HepG2 (cell line): ENCODE results near the gene RHBDD1. TPM values are rescaled to one million over a fixed set of nuclear protein-coding genes. Genes with fewer than 3 reads are reported as not detected.

Source experiments
- CENPX ChIP-seq: sonication (generic); formaldehyde crosslinking; IDR thresholded peaks from 2 replicates; pipeline ENCODE4 v1.9.0; 2021; ENCODE audit warnings: mild to moderate bottlenecking, missing genetic modification reagents, moderate library complexity
- DNMT3B ChIP-seq: conservative IDR thresholded peaks from 2 replicates; pipeline ENCODE4 v1.6.1; 2016; ENCODE audit warnings: missing biosample characterization, control low read depth
- HMGA1 ChIP-seq: sonication (generic); formaldehyde crosslinking; conservative IDR thresholded peaks from 2 replicates; pipeline ENCODE4 v1.4.0; 2020; ENCODE audit warnings: missing genetic modification reagents
- HNF4A ChIP-seq: sonication (generic); formaldehyde crosslinking; IDR thresholded peaks from 2 replicates; pipeline ENCODE4 v1.4.0; 2020; ENCODE audit warnings: missing genetic modification reagents
- PPARG ChIP-seq: conservative IDR thresholded peaks from 2 replicates; pipeline ENCODE4 v1.6.1; 2016; ENCODE audit warnings: missing biosample characterization, missing genetic modification reagents
- SMAD3 ChIP-seq: sonication (generic); formaldehyde crosslinking; IDR thresholded peaks from 2 replicates; pipeline ENCODE4 v1.4.0; 2020; ENCODE audit warnings: missing genetic modification reagents
- SP2 ChIP-seq: sonication (generic); formaldehyde crosslinking; IDR thresholded peaks from 2 replicates; pipeline ENCODE4 v1.5.1; 2020; ENCODE audit warnings: mild to moderate bottlenecking, missing genetic modification reagents
- STAT5B ChIP-seq: sonication (generic); formaldehyde crosslinking; IDR thresholded peaks from 2 replicates; pipeline ENCODE4 v1.4.0; 2020; ENCODE audit warnings: missing genetic modification reagents
- TCF12 ChIP-seq, 2 experiments: fragments of 450-650 bp in 1 of 2; sonication (generic) in 1 of 2; formaldehyde crosslinking in 1 of 2; IDR thresholded peaks; 2 replicates each; pipeline versions ENCODE4 v1.6.1 to v1.8.0; 2017 to 2022; ENCODE audit warnings: antibody characterized with exemption in 1 of 2, mild to moderate bottlenecking in 1 of 2, missing genetic modification reagents in 1 of 2, moderate library complexity in 1 of 2
- ZNF563 ChIP-seq: sonication (generic); formaldehyde crosslinking; IDR thresholded peaks from 2 replicates; pipeline ENCODE4 v1.8.0; 2022; ENCODE audit warnings: mild to moderate bottlenecking, moderate library complexity, missing genetic modification reagents
- ZNF775 ChIP-seq: sonication (generic); formaldehyde crosslinking; IDR thresholded peaks from 2 replicates; pipeline ENCODE4 v1.4.0; 2020; ENCODE audit warnings: missing genetic modification reagents, mild to moderate bottlenecking, moderate library complexity, borderline replicate concordance
- ZNF782 ChIP-seq: sonication (generic); formaldehyde crosslinking; IDR thresholded peaks from 2 replicates; pipeline ENCODE4 v1.4.0; 2020; ENCODE audit warnings: missing genetic modification reagents, mild to moderate bottlenecking, borderline replicate concordance
- ZNF83 ChIP-seq: sonication (generic); formaldehyde crosslinking; IDR thresholded peaks from 2 replicates; pipeline ENCODE4 v1.4.0; 2020; ENCODE audit warnings: missing genetic modification reagents, mild to moderate bottlenecking, borderline replicate concordance
- polyA plus RNA-seq, 8 experiments: library from polyadenylated mRNA; depleted of rRNA in 3 of 8; stranded (reverse) in 7 of 8; unstranded in 1 of 8; fragments of >200 nt; fragmentation: Illumina TruSeq in 4 of 8; extraction: Trizol in 4 of 8; gene quantifications; 2 replicates each; pipeline versions ENCODE4 v1.2.1 to v1.2.3, GENCODE V29; 2011 to 2016; ENCODE audit warnings: low read depth in 4 of 8, missing spikeins in 1 of 8, mixed read lengths in 1 of 8; ENCODE audit not compliant: insufficient read depth in 1 of 8
- total RNA-seq, 5 experiments: library from RNA; depleted of rRNA; stranded (reverse); fragments of >200 nt; fragmentation: Illumina TruSeq; extraction: Trizol; gene quantifications; 2 replicates each; pipeline ENCODE4 v1.2.3, GENCODE V29; 2016; ENCODE audit warnings: low read depth in 1 of 5
- TF ChIP-seq, protein P1 (sequence below): sonication (generic); formaldehyde crosslinking; IDR thresholded peaks from 2 replicates; pipeline ENCODE4 v1.5.0; 2020; ENCODE audit warnings: missing genetic modification reagents

Gene RHBDD1
- total and polyA plus RNA-seq, 2 of the 13 experiments (the other 11 are each of a cell fraction or from before 2014, with no cell fraction given): 8.2 to 9.5 TPM

GRCh38 chr2:226798422-226799210 is 37.2 kb upstream of the RHBDD1 start (continued):
- no peak for TF ChIP-seq PPARG (CRISPR knock-in tag)
- no peak for TF ChIP-seq HNF4A (CRISPR knock-in tag)
- no peak for TF ChIP-seq ZNF775 (CRISPR knock-in tag)
- TF ChIP-seq HMGA1 (CRISPR knock-in tag): no peak
- no peak for TF ChIP-seq STAT5B
- no peak for TF ChIP-seq ZNF782
- no peak for TF ChIP-seq SMAD3 (CRISPR knock-in tag)
- TF ChIP-seq ZNF563 (CRISPR knock-in tag): no peak
- TF ChIP-seq ZNF83 (CRISPR knock-in tag): no peak; the same call in 1 of the 2 replicates
- no peak for TF ChIP-seq SP2 (CRISPR knock-in tag)
- TF ChIP-seq DNMT3B (CRISPR knock-in tag): no peak
- TF ChIP-seq CENPX (CRISPR knock-in tag): no peak
- TF ChIP-seq, protein P1, sequence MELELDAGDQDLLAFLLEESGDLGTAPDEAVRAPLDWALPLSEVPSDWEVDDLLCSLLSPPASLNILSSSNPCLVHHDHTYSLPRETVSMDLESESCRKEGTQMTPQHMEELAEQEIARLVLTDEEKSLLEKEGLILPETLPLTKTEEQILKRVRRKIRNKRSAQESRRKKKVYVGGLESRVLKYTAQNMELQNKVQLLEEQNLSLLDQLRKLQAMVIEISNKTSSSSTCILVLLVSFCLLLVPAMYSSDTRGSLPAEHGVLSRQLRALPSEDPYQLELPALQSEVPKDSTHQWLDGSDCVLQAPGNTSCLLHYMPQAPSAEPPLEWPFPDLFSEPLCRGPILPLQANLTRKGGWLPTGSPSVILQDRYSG (CRISPR knock-in tag): no peak
- TF ChIP-seq TCF12 (IDR thresholded peaks at IDR 0.05): no peak
- no peak for TF ChIP-seq TCF12 (CRISPR knock-in tag; IDR thresholded peaks at IDR 0.05)
- TF ChIP-seq, all 625 proteins: peak for 30
